Measurements from ENCODE around the gene ELP4. TPM values are rescaled to one million over a fixed set of nuclear protein-coding genes. Genes with fewer than 3 reads are reported as not detected.
A peak's percentile ranks its signal among the peaks of the same experiment; 100 is the strongest.

The ELP4 gene
- total RNA-seq, 1 donor from 2014 or later, result 8.6 TPM

- H3K27me3 Mint-ChIP-seq (ENCODE audit: low read depth), result peaks cover 80% of the 10 kb centered on the region
- peaks cover 20% of the 10 kb centered on the region for H3K4me1 Mint-ChIP-seq (ENCODE audit: low read depth)
- no peak overlapping the region for H3K4me3 Mint-ChIP-seq (ENCODE audit: unreplicated experiment)
- H3K9me3 Mint-ChIP-seq (ENCODE audit: low read depth), result no peaks in the 10 kb centered on the region
- no peak overlapping the region for H3K27ac Mint-ChIP-seq (ENCODE audit: unreplicated experiment)
- TF ChIP-seq CTCF (IDR thresholded peaks at IDR 0.05), result no peak
- no peak for DNase-seq (ENCODE audit: low spot score)
- H3K36me3 Mint-ChIP-seq (ENCODE audit: low read depth), result peaks cover 4% of the 10 kb centered on the region
Observed at GRCh38 chr11:31824332-31824878, 314.8 kb downstream of the ELP4 start.

- Mint-ChIP-seq H3K4me1 (ENCODE audit: low read depth) (peaks cover 20% of the 10 kb centered on the region), H3K27ac (ENCODE audit: unreplicated experiment) (no peak overlapping the region), H3K27me3 (ENCODE audit: low read depth) (peaks cover 80% of the 10 kb centered on the region), H3K4me3 (ENCODE audit: unreplicated experiment) (no peak overlapping the region), H3K36me3 (ENCODE audit: low read depth) (peaks cover 5% of the 10 kb centered on the region), H3K9me3 (ENCODE audit: low read depth) (no peaks in the 10 kb centered on the region)
- DNase-seq (ENCODE audit: low spot score), result no peak
- no peak for TF ChIP-seq CTCF (IDR thresholded peaks at IDR 0.05)
Observed at GRCh38 chr11:31824879-31825837, 315.6 kb downstream of the ELP4 start.

- peaks cover 81% of the 10 kb centered on the region for H3K27me3 Mint-ChIP-seq (ENCODE audit: low read depth)
- no peak for TF ChIP-seq CTCF (IDR thresholded peaks at IDR 0.05)
- peaks cover 20% of the 10 kb centered on the region for H3K4me1 Mint-ChIP-seq (ENCODE audit: low read depth)
- H3K27ac Mint-ChIP-seq (ENCODE audit: unreplicated experiment), result no peak overlapping the region
- DNase-seq (ENCODE audit: low spot score), result no peak
- H3K36me3 Mint-ChIP-seq (ENCODE audit: low read depth), result peaks cover 5% of the 10 kb centered on the region
- no peaks in the 10 kb centered on the region for H3K9me3 Mint-ChIP-seq (ENCODE audit: low read depth)
- no peak overlapping the region for H3K4me3 Mint-ChIP-seq (ENCODE audit: unreplicated experiment)
Observed at GRCh38 chr11:31825838-31826484, 316.4 kb downstream of the ELP4 start.

- DNase-seq (ENCODE audit: low spot score), result no peak
- H3K4me1 Mint-ChIP-seq (ENCODE audit: low read depth), result peaks cover 20% of the 10 kb centered on the region
- TF ChIP-seq CTCF (IDR thresholded peaks at IDR 0.05), result no peak
- H3K9me3 Mint-ChIP-seq (ENCODE audit: low read depth), result no peaks in the 10 kb centered on the region
- peak overlapping the region; percentile 33 for H3K27ac Mint-ChIP-seq (ENCODE audit: unreplicated experiment)
- H3K36me3 Mint-ChIP-seq (ENCODE audit: low read depth), result peaks cover 5% of the 10 kb centered on the region
- peak overlapping the region; percentile 39 for H3K4me3 Mint-ChIP-seq (ENCODE audit: unreplicated experiment)
- peaks cover 77% of the 10 kb centered on the region for H3K27me3 Mint-ChIP-seq (ENCODE audit: low read depth)
Observed at GRCh38 chr11:31826536-31827438, 317.2 kb downstream of the ELP4 start.
